ENCODE results near the gene ITPR2. TPM values are rescaled to one million over a fixed set of nuclear protein-coding genes. Genes with fewer than 3 reads are reported as not detected.

Gene ITPR2
- total and polyA plus RNA-seq, 2 of the 13 experiments (the other 11 are each of a cell fraction or from before 2014, with no cell fraction given) = 31.9 to 81.9 TPM

GRCh38 chr12:26768611-26769603, 64.1 kb downstream of the ITPR2 start (continued):
- TF ChIP-seq ZHX2 (IDR thresholded peaks at IDR 0.05; ENCODE audit: low read depth) (no peak), ZHX2 (CRISPR knock-in tag; IDR thresholded peaks at IDR 0.05; ENCODE audit: borderline replicate concordance) (no peak), ZBTB25 (CRISPR knock-in tag; IDR thresholded peaks at IDR 0.05) (peak; percentile 88), HNRNPH1 (optimal IDR thresholded peaks at IDR 0.05; ENCODE audit: low read depth, low read length) (no peak), ZNF619 (CRISPR knock-in tag; IDR thresholded peaks at IDR 0.05) (no peak), ZNF879 (CRISPR knock-in tag; IDR thresholded peaks at IDR 0.05) (no peak), ZBTB46 (CRISPR knock-in tag; IDR thresholded peaks at IDR 0.05; ENCODE audit: borderline replicate concordance) (no peak), ZNF10 (CRISPR knock-in tag; IDR thresholded peaks at IDR 0.05; ENCODE audit: borderline replicate concordance, low read depth) (no peak), ZNF609 (CRISPR knock-in tag; IDR thresholded peaks at IDR 0.05; ENCODE audit: borderline replicate concordance) (peak; percentile 100), SNRNP70 (IDR thresholded peaks at IDR 0.05; ENCODE audit: low read depth, low read length) (no peak), RXRB (CRISPR knock-in tag; IDR thresholded peaks at IDR 0.05; ENCODE audit: borderline replicate concordance) (peak; percentile 96), RBAK (CRISPR knock-in tag; IDR thresholded peaks at IDR 0.05) (no peak), IKZF1 (IDR thresholded peaks at IDR 0.05) (no peak)
